Non-pigmented ciliary epithelial cell (primary cell): Measurements from ENCODE around the gene PLCB2.

Experiments
- DNase-seq: peaks from one replicate; pipeline ENCODE4 v3.0.0-alpha.2; 2010; ENCODE audit warnings: low read depth

PLCB2 gene

GRCh38 chr15:40269604-40270003, 38.1 kb downstream of the PLCB2 start:
- DNase-seq, result no peak

GRCh38 chr15:40267670-40268069, 40.1 kb downstream of the PLCB2 start:
- no peak for DNase-seq

- DNase-seq, result peak; percentile 68
Observed at GRCh38 chr15:40266828-40267304, 40.9 kb downstream of the PLCB2 start.

GRCh38 chr15:40265875-40266274, 41.9 kb downstream of the PLCB2 start:
- no peak for DNase-seq

DNA sequence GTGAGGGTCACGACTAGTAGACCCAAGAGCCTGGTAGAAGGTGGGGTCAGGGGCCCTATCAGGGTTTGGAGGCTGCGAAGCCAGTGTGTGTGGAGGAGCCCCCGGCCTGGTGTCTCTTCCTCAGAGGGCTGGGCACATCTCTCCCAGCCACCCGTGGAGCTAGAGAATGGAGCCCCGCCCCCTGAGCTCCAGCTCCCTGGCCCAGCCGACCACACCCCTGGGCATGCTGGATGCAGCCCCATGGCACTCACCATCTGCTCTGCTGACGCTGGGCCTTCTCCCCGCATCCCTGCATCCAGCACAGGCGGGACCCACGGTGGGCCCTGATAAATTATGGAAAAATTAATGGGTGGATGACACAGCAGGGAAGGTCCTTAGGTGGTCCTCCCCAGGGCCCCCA, 42.4 kb downstream of the PLCB2 start:
- no peak for DNase-seq

DNA sequence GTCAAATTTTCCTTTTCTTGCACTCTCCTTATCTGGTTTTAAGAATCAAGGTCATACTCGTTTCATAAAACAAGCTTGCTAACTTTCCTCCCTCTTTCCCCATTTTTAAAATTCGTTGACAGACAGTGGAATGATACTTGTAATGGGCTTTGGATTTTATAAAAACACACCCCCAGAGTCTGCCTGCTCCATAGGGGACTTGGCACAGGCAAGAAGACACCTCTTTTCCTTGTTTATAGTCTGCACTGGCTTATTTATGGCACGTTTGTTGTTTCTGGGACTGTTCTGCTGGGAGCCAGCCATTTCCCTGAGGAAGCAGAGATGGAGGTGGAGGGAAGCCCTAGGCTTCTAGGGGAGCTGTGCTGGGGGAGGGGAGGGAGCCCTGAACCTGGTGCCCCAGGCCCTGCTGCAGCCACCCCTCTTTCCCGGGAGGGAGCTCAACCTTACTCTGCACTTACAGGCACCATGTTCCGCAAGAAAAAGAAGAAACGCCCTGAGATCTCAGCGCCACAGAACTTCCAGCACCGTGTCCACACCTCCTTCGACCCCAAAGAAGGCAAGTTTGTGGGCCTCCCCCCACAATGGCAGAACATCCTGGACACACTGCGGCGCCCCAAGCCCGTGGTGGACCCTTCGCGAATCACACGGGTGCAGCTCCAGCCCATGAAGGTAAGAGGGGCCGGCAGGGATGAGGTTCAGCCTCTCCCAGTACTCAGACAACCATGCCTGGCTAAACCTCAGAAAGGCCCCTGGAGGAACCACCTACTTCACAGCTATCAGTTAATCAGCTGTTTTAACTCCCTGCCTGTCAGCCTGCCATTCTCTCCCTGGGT, 43.2 kb downstream of the PLCB2 start:
- DNase-seq, result no peak

GRCh38 chr15:40263024-40263754, 44.5 kb downstream of the PLCB2 start:
- no peak for DNase-seq

- no peak for DNase-seq
Observed at GRCh38 chr15:40259021-40259420, 48.7 kb downstream of the PLCB2 start.

GRCh38 chr15:40258544-40258943, 49.2 kb downstream of the PLCB2 start:
- no peak for DNase-seq

- no peak for DNase-seq
Observed at GRCh38 chr15:40257656-40258450, 49.9 kb downstream of the PLCB2 start.

DNA sequence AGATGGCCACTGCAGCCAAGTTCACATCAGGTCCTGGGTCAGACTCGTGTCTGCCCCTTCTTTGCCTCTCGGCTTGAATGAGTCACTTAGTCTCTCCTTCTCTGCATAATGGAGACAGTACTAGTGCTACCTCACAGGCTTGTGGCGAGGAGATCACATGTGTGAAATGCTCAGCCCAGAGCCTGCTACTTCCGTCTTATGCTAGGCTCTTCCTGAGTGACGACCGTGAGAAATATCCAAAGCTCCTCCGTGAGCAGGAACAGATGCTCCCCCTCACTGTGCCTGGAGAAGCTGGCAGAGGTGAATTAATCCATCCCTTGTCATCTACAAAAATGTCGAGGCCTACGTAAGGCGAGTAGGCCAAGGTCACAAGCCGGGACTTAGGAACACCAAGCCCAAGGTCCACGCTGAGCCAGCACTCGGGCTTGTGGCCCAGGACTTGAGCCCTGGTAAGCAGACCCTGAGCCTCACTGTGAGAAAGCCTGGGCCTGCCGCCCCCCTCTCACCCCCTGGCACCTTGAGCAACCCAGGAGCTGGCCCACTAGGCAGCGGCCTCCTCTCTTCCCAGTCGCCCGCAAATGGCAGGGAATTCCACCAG, 51.0 kb downstream of the PLCB2 start:
- DNase-seq, result no peak

GRCh38 chr15:40255033-40255432, 52.7 kb downstream of the PLCB2 start:
- no peak for DNase-seq

DNA sequence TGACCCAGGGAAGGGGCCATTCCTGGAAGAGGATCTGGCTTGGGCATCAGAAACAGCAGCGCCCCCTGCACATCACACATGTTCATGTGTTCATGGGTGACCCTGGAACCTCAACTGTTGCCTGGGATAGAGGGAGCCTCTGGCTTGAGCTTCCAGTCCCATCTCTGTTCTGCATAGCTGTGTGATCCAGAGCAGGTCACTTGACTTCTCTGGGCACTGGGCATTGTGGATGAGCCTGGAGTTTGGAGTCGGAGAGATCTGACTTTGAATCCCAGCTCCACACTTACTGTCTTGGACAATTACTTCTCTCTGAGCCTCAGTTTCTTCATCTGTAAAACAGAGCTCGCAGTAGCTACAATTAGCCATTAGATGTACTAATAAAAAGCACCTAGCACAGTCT, 53.3 kb downstream of the PLCB2 start:
- no peak for DNase-seq

- no peak for DNase-seq
Observed at GRCh38 chr15:40253167-40253790, 54.5 kb downstream of the PLCB2 start.

GRCh38 chr15:40252438-40253166, 55.1 kb downstream of the PLCB2 start:
- DNase-seq, result no peak

GRCh38 chr15:40252141-40252437, 55.6 kb downstream of the PLCB2 start:
- no peak for DNase-seq

- no peak for DNase-seq
Observed at GRCh38 chr15:40251486-40252140, 56.1 kb downstream of the PLCB2 start.

GRCh38 chr15:40250771-40251483, 56.8 kb downstream of the PLCB2 start:
- no peak for DNase-seq

GRCh38 chr15:40250304-40250656, 57.5 kb downstream of the PLCB2 start:
- DNase-seq, result no peak
